Measurements from ENCODE around the gene CCN2.
"Not testable (repeated sequence)": the region's sequence is repeated elsewhere in the genome, so short reads cannot be mapped to it uniquely, and the experiment has no call there.

CCN2 gene

GRCh38 chr6:131946992-131947955 lies 3.9 kb downstream of the CCN2 start:
- peak overlapping the region in 5 of 21 experiments; percentile 8 to 92 (median 11) for H3K27ac ChIP-seq
- peak overlapping the region in 1 of 7 experiments; percentile 46 for H3K4me3 ChIP-seq

GRCh38 chr6:131946404-131946991 lies 4.7 kb downstream of the CCN2 start:
- Histone ChIP-seq H3K4me3 (no peak overlapping the region), H3K27ac (peak overlapping the region in 1 of 21 experiments; percentile 8)

DNA sequence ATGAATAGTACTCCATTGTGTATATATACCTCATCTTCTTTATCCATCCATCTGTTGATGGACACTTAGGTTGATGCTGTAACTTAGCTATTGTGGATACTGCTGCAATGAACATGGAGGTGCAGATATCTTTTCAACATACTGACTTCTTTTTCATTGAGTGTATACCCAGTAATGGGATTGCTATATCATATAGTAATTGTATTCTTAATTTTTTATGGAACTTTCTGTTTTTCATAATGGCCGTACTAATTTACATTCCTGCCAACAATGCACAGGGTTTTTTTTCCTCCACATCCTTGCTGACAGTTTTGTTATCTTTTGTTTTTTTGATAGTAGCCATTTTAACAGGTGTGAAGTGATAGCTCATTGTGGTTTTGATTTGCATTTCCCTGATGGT lies 5.2 kb downstream of the CCN2 start:
- no peak overlapping the region for H3K27ac ChIP-seq
- H3K4me3 ChIP-seq = no peak overlapping the region

GRCh38 chr6:131937703-131938631 lies 13.2 kb downstream of the CCN2 start:
- Histone ChIP-seq H3K27ac (peak overlapping the region in 4 of 21 experiments; percentile 4 to 63 (median 18)), H3K4me3 (no peak overlapping the region)

DNA sequence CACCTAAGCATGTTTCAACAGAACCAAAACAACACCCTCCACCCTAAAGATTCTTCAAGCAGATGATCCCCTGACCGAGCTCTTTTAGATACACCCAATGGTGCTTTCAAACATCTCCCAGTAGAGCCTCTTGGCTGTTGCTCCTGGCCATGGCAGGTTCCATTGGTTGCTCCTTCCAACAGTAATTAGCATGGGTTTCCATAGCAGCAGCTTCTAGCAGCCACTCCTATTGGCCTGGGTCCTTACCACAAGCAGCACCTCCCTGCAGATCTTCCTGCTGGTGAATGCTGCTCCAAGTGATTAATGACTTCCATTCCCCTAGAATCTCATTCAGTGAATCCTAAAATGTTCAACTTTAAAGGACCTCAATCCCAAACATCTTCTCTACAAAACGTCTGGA lies 13.9 kb downstream of the CCN2 start:
- H3K27ac ChIP-seq = peak overlapping the region in 2 of 21 experiments; percentile 24 to 63
- no peak overlapping the region for H3K4me3 ChIP-seq

- Histone ChIP-seq H3K27ac (no peak overlapping the region), H3K4me3 (no peak overlapping the region)
Measured at GRCh38 chr6:131936156-131936555, 15.0 kb downstream of the CCN2 start.

DNA sequence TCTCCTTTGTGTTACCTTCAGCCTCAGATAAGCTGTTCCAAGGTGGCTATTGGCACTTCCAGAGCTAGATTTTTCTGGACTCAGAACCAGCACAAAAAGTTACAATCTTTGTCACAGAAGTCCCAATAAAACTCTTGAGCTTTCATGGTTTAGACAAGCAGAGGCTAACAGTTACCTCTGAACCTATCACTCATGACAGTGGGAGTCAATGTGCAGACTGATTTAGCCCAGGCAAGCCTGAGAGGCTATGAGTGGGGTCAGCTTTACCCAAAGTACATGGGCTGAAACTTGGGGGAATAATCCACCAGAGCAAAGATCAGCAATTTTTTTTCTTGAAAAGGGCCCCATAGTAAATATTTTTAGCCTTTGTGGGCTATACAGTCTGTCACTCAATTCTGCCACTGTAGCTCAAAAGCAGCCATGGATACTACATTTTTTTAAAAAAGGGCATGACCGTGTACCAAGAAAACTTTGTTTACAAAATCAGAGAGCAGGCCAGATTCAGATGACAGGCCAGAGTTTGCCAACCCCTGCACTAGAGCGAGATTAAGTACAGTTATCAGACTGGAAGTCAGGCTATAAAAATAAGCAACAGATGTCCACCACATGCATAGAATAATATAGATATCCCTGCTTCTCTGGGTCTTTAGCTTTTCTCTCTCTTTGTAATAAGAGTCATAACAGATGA lies 20.0 kb downstream of the CCN2 start:
- Histone ChIP-seq H3K4me3 (no peak overlapping the region), H3K27ac (no peak overlapping the region)

DNA sequence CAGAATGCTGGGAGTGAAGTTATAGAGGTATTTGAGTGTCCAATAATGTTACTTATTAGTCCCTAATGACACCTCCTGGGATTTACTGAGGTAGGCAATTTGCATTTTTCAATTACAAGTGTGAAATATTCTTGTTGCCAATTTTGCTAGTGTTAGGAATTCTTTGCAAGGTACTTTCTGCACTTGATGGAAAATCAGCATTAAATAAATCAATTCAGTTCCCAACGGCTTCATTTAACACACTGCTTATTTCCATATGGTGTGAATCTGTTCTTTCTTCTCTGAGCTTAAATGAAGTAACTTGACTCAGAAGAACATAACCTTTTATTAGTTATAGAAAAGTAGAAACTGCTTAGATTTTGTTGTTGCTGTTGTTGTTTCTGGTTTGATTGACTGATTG lies 21.2 kb downstream of the CCN2 start:
- Histone ChIP-seq H3K27ac (no peak overlapping the region), H3K4me3 (no peak overlapping the region)

DNA sequence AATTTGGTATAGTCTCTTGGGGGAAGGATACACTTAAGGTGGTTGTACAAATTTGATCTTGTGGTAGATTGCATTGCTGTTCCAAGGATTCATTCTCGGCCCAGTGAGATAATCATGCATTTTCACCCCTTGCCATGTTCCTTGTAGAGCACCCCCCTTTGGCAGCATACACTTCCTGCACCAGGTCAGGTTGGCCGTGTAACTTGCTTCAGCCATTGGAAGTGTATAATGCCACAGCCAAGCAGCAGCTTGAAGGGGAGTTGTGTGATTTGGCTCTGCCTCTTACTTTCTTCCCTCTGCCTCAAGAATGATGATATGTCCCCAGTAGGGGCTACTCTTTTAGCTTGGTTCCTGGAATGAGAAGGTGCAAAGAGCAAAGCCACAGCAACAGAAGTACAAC lies 21.9 kb downstream of the CCN2 start:
- H3K27ac ChIP-seq = no peak overlapping the region
- H3K4me3 ChIP-seq = no peak overlapping the region

- H3K4me3 ChIP-seq = no peak overlapping the region
Measured at GRCh38 chr6:131924881-131925474, 26.2 kb downstream of the CCN2 start.

GRCh38 chr6:131923356-131923755 lies 27.8 kb downstream of the CCN2 start:
- no peak overlapping the region for H3K27ac ChIP-seq
- no peak overlapping the region for H3K4me3 ChIP-seq

More at GRCh38 chr6:131924881-131925474, 26.2 kb downstream of the CCN2 start:
- H3K27ac ChIP-seq = no peak overlapping the region

DNA sequence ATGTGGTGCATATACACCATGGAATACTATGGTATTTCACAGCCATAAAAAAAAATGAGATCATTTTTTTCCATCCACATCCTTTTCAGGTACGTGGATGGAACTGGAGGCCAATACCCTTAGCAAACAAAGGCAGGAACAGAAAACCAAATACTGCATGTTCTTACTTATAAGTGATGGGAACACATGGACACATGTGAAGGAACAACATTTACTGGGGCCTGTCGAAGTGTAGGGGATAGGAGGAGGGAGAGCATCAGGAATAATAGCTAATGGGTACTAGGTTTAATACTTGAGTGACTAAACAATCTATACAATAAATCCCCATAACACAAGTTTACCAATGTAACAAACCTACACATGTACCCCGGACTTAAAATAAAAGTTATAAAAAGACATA lies 30.5 kb downstream of the CCN2 start:
- Histone ChIP-seq H3K4me3 (no peak overlapping the region), H3K27ac (no peak overlapping the region)

DNA sequence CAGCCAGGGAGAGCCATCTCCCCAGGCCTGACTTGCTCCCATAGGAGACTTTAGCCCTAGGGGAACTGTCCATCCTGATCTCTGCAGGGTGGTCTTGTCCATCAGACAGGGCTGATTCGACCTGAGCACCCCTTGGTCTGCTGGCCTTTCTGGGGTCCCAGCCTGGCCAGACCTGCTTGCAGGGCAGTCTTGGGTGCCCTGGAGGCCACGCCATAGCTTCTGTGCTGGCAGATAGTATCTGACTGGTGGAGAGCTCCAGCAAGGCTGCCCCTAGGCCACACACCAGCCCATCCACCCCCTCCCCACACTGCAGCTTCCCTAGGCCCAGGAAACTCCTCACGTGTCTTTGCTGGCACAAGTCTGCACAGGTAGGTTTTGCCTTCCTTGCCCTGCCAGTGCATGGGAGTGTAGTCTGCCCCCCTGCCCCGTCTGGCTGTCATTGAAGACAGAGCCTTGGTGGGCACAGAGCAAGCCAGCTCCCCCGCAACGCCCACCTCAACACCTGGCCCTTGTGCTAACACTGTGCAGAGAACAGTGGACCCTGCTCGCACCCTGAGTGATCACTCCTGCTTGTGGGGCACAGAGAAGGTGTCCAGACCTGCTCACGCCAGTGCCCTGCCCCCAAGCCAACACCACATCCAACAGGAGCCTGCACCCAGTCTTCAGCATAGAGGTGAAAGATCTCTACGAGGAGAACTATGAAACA lies 32.4 kb downstream of the CCN2 start:
- H3K27ac ChIP-seq = no peak overlapping the region
- H3K4me3 ChIP-seq = no peak overlapping the region

DNA sequence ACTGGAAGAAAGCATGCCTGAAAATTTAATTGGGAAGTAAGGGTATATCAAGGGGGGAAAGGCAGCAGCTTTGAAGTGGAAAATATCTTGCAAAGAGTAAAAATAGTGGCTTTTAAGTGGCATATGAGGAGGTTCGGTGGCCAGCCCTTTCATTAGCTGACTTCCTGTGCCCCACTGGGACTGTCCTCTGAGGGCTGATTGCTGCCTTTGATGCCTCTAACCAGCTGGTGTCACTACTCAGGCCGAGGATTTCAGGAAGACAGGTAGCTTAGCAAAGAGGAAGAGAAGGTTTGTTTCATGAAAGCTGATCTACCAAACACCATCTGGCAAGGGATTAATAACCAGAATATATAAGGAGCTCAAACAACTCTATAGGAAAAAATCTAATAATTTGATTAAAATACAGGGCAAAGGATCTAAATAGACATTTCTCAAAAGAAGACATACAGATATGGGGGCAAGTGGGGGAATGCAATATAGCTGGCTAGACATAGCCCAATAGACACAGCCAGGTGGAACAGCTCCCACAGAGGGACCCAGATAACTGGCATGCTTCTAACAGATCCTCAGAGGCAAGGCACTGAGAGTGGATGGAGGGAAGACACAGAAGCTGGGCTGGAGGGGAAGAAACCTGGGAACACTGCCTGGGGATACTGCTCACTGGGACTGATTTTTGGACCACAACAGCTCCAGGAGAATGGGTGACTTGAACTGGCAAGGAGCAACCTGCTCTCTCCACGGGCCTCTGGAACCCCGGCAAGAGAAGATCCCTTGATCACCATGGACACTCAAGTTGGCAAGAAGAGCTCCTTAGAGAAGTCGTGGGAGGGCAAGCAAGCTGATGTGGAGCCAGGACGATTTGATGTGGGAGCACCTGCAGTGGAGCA lies 33.2 kb downstream of the CCN2 start:
- Histone ChIP-seq H3K27ac (no peak overlapping the region), H3K4me3 (no peak overlapping the region)

DNA sequence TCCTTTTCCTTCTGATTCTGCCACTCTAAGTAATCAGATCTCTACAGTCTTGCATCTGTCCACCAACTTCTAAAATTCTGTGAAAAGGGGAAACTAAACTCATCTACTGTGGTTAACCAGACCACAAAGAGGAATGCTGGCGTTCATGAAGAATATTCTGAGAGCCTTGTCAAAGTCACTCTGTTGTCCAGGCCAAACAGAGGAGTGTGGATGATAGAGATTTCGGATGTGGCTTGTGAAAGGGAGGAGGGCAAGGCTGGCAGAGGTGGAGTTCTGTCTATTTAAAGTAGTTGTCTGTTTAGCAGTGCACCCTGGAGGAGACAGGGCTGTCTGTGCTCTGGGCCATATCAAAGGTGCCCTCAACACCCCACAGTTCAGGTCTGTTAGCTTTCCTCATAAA lies 33.9 kb downstream of the CCN2 start:
- Histone ChIP-seq H3K4me3 (no peak overlapping the region), H3K27ac (no peak overlapping the region)

DNA sequence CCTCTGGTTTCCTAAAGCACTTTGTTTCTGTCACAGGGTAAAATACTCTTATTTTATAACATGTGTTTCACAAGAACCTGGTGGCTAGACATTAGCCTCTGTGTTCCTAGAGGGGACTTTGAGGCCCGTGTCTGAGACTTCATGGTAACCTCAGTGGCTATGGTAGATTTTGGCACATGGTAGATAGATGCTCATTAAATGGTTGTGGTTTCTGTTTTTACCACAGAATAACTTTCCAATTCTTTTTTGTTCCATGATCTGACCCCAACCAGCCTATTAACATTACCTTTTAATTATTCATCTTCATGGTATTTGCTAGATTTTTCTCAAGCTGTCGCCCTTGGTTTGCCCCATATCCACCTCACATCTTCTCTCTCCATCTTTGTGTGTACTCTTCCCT lies 34.3 kb downstream of the CCN2 start:
- Histone ChIP-seq H3K4me3 (no peak overlapping the region), H3K27ac (no peak overlapping the region)

GRCh38 chr6:131916091-131916796 lies 34.9 kb downstream of the CCN2 start:
- not testable (repeated sequence) for H3K27ac ChIP-seq, H3K4me3 ChIP-seq
